ENCODE data around the gene LCAT. TPM values are rescaled to one million over a fixed set of nuclear protein-coding genes. Genes with fewer than 3 reads are reported as not detected.

LCAT gene
- total RNA-seq, 2 experiments from 2014 or later: 15.6 to 22.7 TPM

DNA sequence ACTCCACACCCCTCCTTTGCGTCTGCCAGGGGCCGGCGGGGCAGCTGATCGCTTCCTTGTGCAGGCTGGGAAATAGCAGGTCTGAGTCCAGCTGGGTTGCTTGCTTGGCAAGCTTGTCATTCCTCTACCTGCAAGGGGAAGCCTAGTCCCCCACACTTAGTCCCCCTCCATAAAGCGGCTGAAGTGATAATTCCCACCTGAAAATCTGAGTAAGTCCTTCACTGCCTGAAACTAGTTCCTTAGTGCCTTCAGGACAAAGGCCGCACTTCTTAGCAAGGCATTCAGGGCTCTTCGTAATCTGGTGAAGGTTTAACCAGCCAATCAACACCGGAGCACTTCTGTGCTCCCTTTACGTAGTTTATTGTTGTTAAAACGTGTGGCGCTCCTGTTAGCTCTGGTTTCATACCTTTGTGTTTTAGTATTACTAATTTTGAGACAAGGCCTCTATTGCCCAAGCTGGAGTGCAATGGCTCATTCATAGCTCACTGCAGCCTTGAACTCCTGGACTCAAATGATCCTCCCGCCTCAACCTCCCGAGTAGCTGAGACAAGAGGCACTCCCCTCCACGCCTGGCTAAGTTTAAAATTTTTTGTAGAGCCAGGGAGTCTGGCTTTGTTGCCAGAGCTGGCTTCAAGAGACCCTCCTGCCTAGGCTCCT lies 50.0 kb downstream of the LCAT start:
- ATAC-seq: no peak
- H3K36me3 Mint-ChIP-seq: peaks cover 2% of the 10 kb centered on the region
- H3K9me3 Mint-ChIP-seq (ENCODE audit: low read depth): no peaks in the 10 kb centered on the region
- CTCF ChIA-PET: interaction anchor here (0.8 to 3.5 kb wide), 6 partner anchors 10 to 77 kb away, joined by 3 to 18 read pairs (median 4); no protein-coding TSS in a partner anchor
- peak; percentile 54 for DNase-seq
- H3K4me1 Mint-ChIP-seq: peaks cover 22% of the 10 kb centered on the region
- no peaks in the 10 kb centered on the region for H3K27me3 Mint-ChIP-seq
- peak overlapping the region; percentile 95 for H3K4me3 Mint-ChIP-seq
- H3K27ac Mint-ChIP-seq: peak overlapping the region; percentile 94

DNA sequence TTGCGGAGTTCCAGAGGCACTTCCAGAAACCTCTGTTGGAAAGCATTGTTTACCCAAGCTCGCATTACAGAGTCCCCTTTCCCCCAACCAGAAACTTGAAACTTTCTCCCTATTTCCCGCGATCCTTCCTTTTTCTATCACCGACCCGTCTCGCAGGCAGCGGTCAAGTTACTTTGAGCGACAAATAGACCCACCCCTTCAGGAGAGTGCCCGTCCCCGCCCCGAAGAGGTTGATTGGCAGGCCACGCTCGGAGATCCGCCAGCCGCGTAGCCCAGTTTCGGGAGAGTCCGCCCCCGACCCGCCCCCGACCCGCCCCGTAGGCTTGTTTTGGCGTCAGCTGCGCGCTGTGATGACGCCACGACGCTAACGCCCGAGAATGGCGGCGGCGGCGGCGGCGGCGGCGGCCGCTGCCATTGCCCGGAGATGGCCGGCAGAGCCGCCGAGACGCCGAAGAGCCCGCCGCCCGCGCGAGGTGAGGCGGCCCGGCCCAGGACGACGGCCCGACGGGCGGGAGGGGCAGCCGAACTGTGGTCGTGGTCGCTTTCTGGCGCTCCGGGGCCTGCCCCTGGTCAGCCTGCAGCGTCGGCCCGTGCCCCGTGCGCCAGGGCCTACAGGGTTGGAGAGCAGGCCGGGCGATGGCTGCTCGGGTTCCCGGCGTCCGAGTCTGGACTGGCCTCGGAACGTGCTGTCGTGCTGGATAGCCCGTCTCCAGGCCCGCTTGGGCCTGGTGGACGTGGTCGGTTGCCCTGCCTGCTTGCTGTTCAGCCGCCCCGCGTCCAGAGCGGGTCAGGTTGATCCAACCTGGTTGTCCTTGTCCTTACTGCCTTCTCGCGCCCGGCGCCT lies 50.8 kb downstream of the LCAT start, which contains the start of gene PSKH1:
Gene PSKH1, plus strand, starts transcription at position 356 of the 844 bp plus-strand sequence. CDS start 15,496 bp downstream, outside the sequence.
- Mint-ChIP-seq H3K27ac (peak within 1 kb of the TSS; percentile 94), H3K27me3 (no peaks in the 10 kb centered on the region), H3K4me3 (peak within 1 kb of the TSS; percentile 95), H3K9me3 (ENCODE audit: low read depth) (no peaks in the 10 kb centered on the region), H3K36me3 (peaks cover 2% of the 10 kb centered on the region), H3K4me1 (peaks cover 22% of the 10 kb centered on the region)
- CTCF ChIA-PET: interaction anchor here (0.8 to 3.5 kb wide), 10 partner anchors 9 to 147 kb away, joined by 3 to 18 read pairs (median 3); partner anchors contain the start of genes DDX28 and DUS2
- ATAC-seq (peak; percentile 99), DNase-seq (peak; percentile 98)

DNA sequence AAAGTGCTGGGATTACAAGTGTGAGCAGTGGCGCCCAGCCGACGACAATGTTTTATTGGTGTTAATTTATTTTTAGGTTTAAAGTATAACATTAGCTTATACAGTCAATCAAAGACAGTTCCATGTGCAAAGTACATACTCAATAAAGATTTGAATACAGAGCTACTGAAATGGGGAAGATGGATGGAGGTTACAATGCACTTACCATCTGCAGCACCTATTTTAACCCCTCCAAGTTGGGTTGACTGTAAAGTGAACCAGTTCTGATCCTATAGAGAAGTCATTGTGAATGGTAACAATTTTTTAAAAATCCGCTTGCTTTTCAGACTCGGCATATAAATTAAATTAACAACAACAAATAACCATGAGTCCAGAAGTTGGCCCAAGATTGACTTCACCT lies 51.5 kb downstream of the LCAT start:
- Mint-ChIP-seq H3K36me3 (peaks cover 2% of the 10 kb centered on the region), H3K27me3 (no peaks in the 10 kb centered on the region), H3K27ac (peak overlapping the region; percentile 84), H3K4me3 (peak overlapping the region; percentile 95), H3K4me1 (peaks cover 22% of the 10 kb centered on the region), H3K9me3 (ENCODE audit: low read depth) (no peaks in the 10 kb centered on the region)
- DNase-seq (no peak), ATAC-seq (no peak)
- CTCF ChIA-PET: interaction anchor here (0.9 to 3.5 kb wide), 8 partner anchors 9 to 148 kb away, joined by 3 to 18 read pairs (median 3); partner anchors contain the start of genes DDX28 and DUS2

Other genes starting within 250 kb of the LCAT start
- 10 to 100 TPM; 15.1 to 15.8 TPM for gene GFOD2, start 224.8 kb downstream of the LCAT start, total RNA-seq
- 10 to 100 TPM; 21.2 to 23.7 TPM for gene RANBP10, start 137.6 kb downstream of the LCAT start, total RNA-seq
- under 1 TPM; 0.12 to 0.45 TPM for gene TSNAXIP1, start 137.2 kb downstream of the LCAT start, total RNA-seq
- gene THAP11, start 101.8 kb downstream of the LCAT start, total RNA-seq: 10 to 100 TPM; 47.9 to 52.7 TPM
- 100 to 1,000 TPM; 114 to 137 TPM for gene NUTF2, start 97.2 kb downstream of the LCAT start, total RNA-seq
- 10 to 100 TPM; 61.8 to 69.3 TPM for gene CENPT, start 96.4 kb downstream of the LCAT start, total RNA-seq
- gene EDC4, start 71.1 kb downstream of the LCAT start, total RNA-seq: 100 to 1,000 TPM; 122 to 124 TPM
- under 1 TPM; 0.45 to 0.99 TPM for gene NRN1L, start 59.2 kb downstream of the LCAT start, total RNA-seq
- gene PSKH1, start 50.9 kb downstream of the LCAT start, total RNA-seq: 10 to 100 TPM; 21.0 to 21.6 TPM
- 1 to 10 TPM; 5.0 to 6.7 TPM for gene CTRL, start 12.3 kb downstream of the LCAT start, total RNA-seq
- 100 to 1,000 TPM; 250 to 296 TPM for gene PSMB10, start 7.3 kb downstream of the LCAT start, total RNA-seq
- gene SLC12A4, start 24.5 kb upstream of the LCAT start, total RNA-seq: 10 to 100 TPM; 47.7 to 51.2 TPM
- gene DPEP3, start 36.4 kb upstream of the LCAT start, total RNA-seq: under 1 TPM in 1 of 2 experiments, not detected in 1; 0.28 TPM
- gene DPEP2, start 55.4 kb upstream of the LCAT start, total RNA-seq: 1 to 10 TPM; 4.5 to 4.7 TPM
- not detected for gene DPEP2NB, start 71.8 kb upstream of the LCAT start, total RNA-seq
- gene DDX28, start 79.1 kb upstream of the LCAT start, total RNA-seq: 10 to 100 TPM; 14.8 to 20.8 TPM
- 10 to 100 TPM; 28.4 to 32.0 TPM for gene DUS2, start 79.2 kb upstream of the LCAT start, total RNA-seq
- gene NFATC3, start 141.2 kb upstream of the LCAT start, total RNA-seq: 100 to 1,000 TPM; 176 to 183 TPM